ENCODE results near the gene CYP4F2.
"Not testable (repeated sequence)": the region's sequence is repeated elsewhere in the genome, so short reads cannot be mapped to it uniquely, and the experiment has no call there.

Gene CYP4F2

GRCh38 chr19:15859187-15859586 lies 38.7 kb downstream of the CYP4F2 start:
- Histone ChIP-seq H2AK5ac (ENCODE audit: low read depth, low read length) (no peak overlapping the region), H2BK15ac (ENCODE audit: low read length) (no peak overlapping the region), H3K18ac (ENCODE audit: low read length) (no peak overlapping the region), H3K4me1 (ENCODE audit: control insufficient read depth in 2 of 2, insufficient read depth in 1 of 2, low read depth in 1 of 2, low read length in 2 of 2) (no peaks in the 10 kb centered on the region), H3K9me3 (replicated peaks in 1 of 2; ENCODE audit: control insufficient read depth in 2 of 2, insufficient read depth in 1 of 2, low read depth in 1 of 2, low read length in 2 of 2) (peaks cover 0 to 16% of the 10 kb centered on the region in 2 donors), H3K4ac (ENCODE audit: low read length) (no peak overlapping the region), H3K23ac (ENCODE audit: low read depth, low read length, poor library complexity) (no peak overlapping the region), H3K14ac (ENCODE audit: low read length) (no peak overlapping the region), H3K27me3 (ENCODE audit: control insufficient read depth in 3 of 3, insufficient read depth in 3 of 3, low read depth in 1 of 3, low read length in 3 of 3) (peaks cover 0 to 3% (median 0%) of the 10 kb centered on the region in 3 experiments), H3K9ac (ENCODE audit: low read depth, low read length, poor library complexity) (no peak overlapping the region), H3K4me2 (ENCODE audit: insufficient read depth, low read length, poor library complexity, severe bottlenecking) (no peak overlapping the region), H2BK5ac (ENCODE audit: low read length) (no peak overlapping the region), H3K79me1 (ENCODE audit: low read depth, low read length) (no peaks in the 10 kb centered on the region), H3K36me3 (replicated peaks in 1 of 2; ENCODE audit: control insufficient read depth in 2 of 2, insufficient read depth in 2 of 2, low read length in 2 of 2) (no peaks in the 10 kb centered on the region), H4K8ac (ENCODE audit: low read depth, low read length) (no peak overlapping the region), H3K4me3 (ENCODE audit: low read length in 2 of 2) (no peak overlapping the region), H2BK12ac (ENCODE audit: low read length) (no peak overlapping the region), H2BK120ac (ENCODE audit: low read depth, low read length) (no peak overlapping the region), H4K91ac (ENCODE audit: low read depth, low read length, poor library complexity) (no peak overlapping the region), H3K27ac (replicated peaks; ENCODE audit: low read length) (no peak overlapping the region), H2AFZ (ENCODE audit: low read length) (no peak overlapping the region)
- WGBS, 2 donors (ENCODE audit: extremely low coverage in 2 of 2, insufficient read length in 2 of 2, insufficient replicate concordance in 1 of 2), result no CpG with 5 or more reads among the region's 6 CpGs
- no peak for DNase-seq (ENCODE audit: low spot score)

GRCh38 chr19:15850385-15850784 lies 47.5 kb downstream of the CYP4F2 start:
- Histone ChIP-seq H3K4me3 (ENCODE audit: low read length in 2 of 2) (no peak overlapping the region), H3K4ac (ENCODE audit: low read length) (no peak overlapping the region), H3K4me2 (ENCODE audit: insufficient read depth, low read length, poor library complexity, severe bottlenecking) (no peak overlapping the region), H2AFZ (ENCODE audit: low read length) (no peak overlapping the region), H3K9ac (ENCODE audit: low read depth, low read length, poor library complexity) (no peak overlapping the region), H3K27ac (replicated peaks; ENCODE audit: low read length) (no peak overlapping the region), H3K36me3 (replicated peaks in 1 of 2; ENCODE audit: control insufficient read depth in 2 of 2, insufficient read depth in 2 of 2, low read length in 2 of 2) (no peaks in the 10 kb centered on the region), H3K27me3 (ENCODE audit: control insufficient read depth in 3 of 3, insufficient read depth in 3 of 3, low read depth in 1 of 3, low read length in 3 of 3) (peaks cover 0 to 2% (median 0%) of the 10 kb centered on the region in 3 experiments), H3K4me1 (ENCODE audit: control insufficient read depth in 2 of 2, insufficient read depth in 1 of 2, low read depth in 1 of 2, low read length in 2 of 2) (no peaks in the 10 kb centered on the region), H3K23ac (ENCODE audit: low read depth, low read length, poor library complexity) (no peak overlapping the region), H2BK5ac (ENCODE audit: low read length) (no peak overlapping the region), H3K79me1 (ENCODE audit: low read depth, low read length) (no peaks in the 10 kb centered on the region), H3K18ac (ENCODE audit: low read length) (no peak overlapping the region), H2BK15ac (ENCODE audit: low read length) (no peak overlapping the region), H3K14ac (ENCODE audit: low read length) (no peak overlapping the region), H4K8ac (ENCODE audit: low read depth, low read length) (no peak overlapping the region), H2AK5ac (ENCODE audit: low read depth, low read length) (no peak overlapping the region), H2BK12ac (ENCODE audit: low read length) (no peak overlapping the region), H4K91ac (ENCODE audit: low read depth, low read length, poor library complexity) (no peak overlapping the region), H2BK120ac (ENCODE audit: low read depth, low read length) (no peak overlapping the region), H3K9me3 (replicated peaks in 1 of 2; ENCODE audit: control insufficient read depth in 2 of 2, insufficient read depth in 1 of 2, low read depth in 1 of 2, low read length in 2 of 2) (peaks cover 0 to 13% of the 10 kb centered on the region in 2 donors)
- WGBS, 2 donors (ENCODE audit: extremely low coverage in 2 of 2, insufficient read length in 2 of 2, insufficient replicate concordance in 1 of 2), result no CpG with 5 or more reads among the region's 3 CpGs
- no peak for DNase-seq (ENCODE audit: low spot score)

GRCh38 chr19:15846923-15847322 lies 51.0 kb downstream of the CYP4F2 start:
- Histone ChIP-seq H3K9ac (ENCODE audit: low read depth, low read length, poor library complexity) (no peak overlapping the region), H3K4me3 (ENCODE audit: low read length in 2 of 2) (no peak overlapping the region), H3K36me3 (replicated peaks in 1 of 2; ENCODE audit: control insufficient read depth in 2 of 2, insufficient read depth in 2 of 2, low read length in 2 of 2) (no peaks in the 10 kb centered on the region), H3K4ac (ENCODE audit: low read length) (no peak overlapping the region), H2AFZ (ENCODE audit: low read length) (no peak overlapping the region), H2AK5ac (ENCODE audit: low read depth, low read length) (no peak overlapping the region), H3K79me1 (ENCODE audit: low read depth, low read length) (no peaks in the 10 kb centered on the region), H3K9me3 (replicated peaks in 1 of 2; ENCODE audit: control insufficient read depth in 2 of 2, insufficient read depth in 1 of 2, low read depth in 1 of 2, low read length in 2 of 2) (peaks cover 0 to 5% of the 10 kb centered on the region in 2 donors), H3K23ac (ENCODE audit: low read depth, low read length, poor library complexity) (no peak overlapping the region), H3K4me1 (ENCODE audit: control insufficient read depth in 2 of 2, insufficient read depth in 1 of 2, low read depth in 1 of 2, low read length in 2 of 2) (no peaks in the 10 kb centered on the region), H2BK12ac (ENCODE audit: low read length) (no peak overlapping the region), H2BK120ac (ENCODE audit: low read depth, low read length) (no peak overlapping the region), H3K27ac (replicated peaks; ENCODE audit: low read length) (no peak overlapping the region), H3K4me2 (ENCODE audit: insufficient read depth, low read length, poor library complexity, severe bottlenecking) (no peak overlapping the region), H4K8ac (ENCODE audit: low read depth, low read length) (no peak overlapping the region), H3K14ac (ENCODE audit: low read length) (no peak overlapping the region), H4K91ac (ENCODE audit: low read depth, low read length, poor library complexity) (no peak overlapping the region), H3K27me3 (ENCODE audit: control insufficient read depth in 3 of 3, insufficient read depth in 3 of 3, low read depth in 1 of 3, low read length in 3 of 3) (peaks cover 0 to 2% (median 0%) of the 10 kb centered on the region in 3 experiments), H2BK15ac (ENCODE audit: low read length) (no peak overlapping the region), H3K18ac (ENCODE audit: low read length) (no peak overlapping the region), H2BK5ac (ENCODE audit: low read length) (no peak overlapping the region)
- no peak for DNase-seq (ENCODE audit: low spot score)
- WGBS, 2 donors (ENCODE audit: extremely low coverage in 2 of 2, insufficient read length in 2 of 2, insufficient replicate concordance in 1 of 2), result no CpG with 5 or more reads among the region's 6 CpGs

GRCh38 chr19:15843894-15844222 lies 54.0 kb downstream of the CYP4F2 start:
- H3K9ac ChIP-seq (ENCODE audit: low read depth, low read length, poor library complexity); H3K4me1 ChIP-seq (ENCODE audit: control insufficient read depth in 2 of 2, insufficient read depth in 1 of 2, low read depth in 1 of 2, low read length in 2 of 2); H2BK12ac ChIP-seq (ENCODE audit: low read length); H2BK15ac ChIP-seq (ENCODE audit: low read length); H2BK120ac ChIP-seq (ENCODE audit: low read depth, low read length); H3K14ac ChIP-seq (ENCODE audit: low read length); H3K9me3 ChIP-seq (replicated peaks in 1 of 2; ENCODE audit: control insufficient read depth in 2 of 2, insufficient read depth in 1 of 2, low read depth in 1 of 2, low read length in 2 of 2); H3K18ac ChIP-seq (ENCODE audit: low read length); H3K4me3 ChIP-seq (ENCODE audit: low read length in 2 of 2); H2AFZ ChIP-seq (ENCODE audit: low read length); DNase-seq (ENCODE audit: low spot score); H3K79me1 ChIP-seq (ENCODE audit: low read depth, low read length); H3K4ac ChIP-seq (ENCODE audit: low read length); H3K36me3 ChIP-seq (replicated peaks in 1 of 2; ENCODE audit: control insufficient read depth in 2 of 2, insufficient read depth in 2 of 2, low read length in 2 of 2); H2AK5ac ChIP-seq (ENCODE audit: low read depth, low read length); H3K27ac ChIP-seq (replicated peaks; ENCODE audit: low read length); H3K27me3 ChIP-seq (ENCODE audit: control insufficient read depth in 3 of 3, insufficient read depth in 3 of 3, low read depth in 1 of 3, low read length in 3 of 3); H4K91ac ChIP-seq (ENCODE audit: low read depth, low read length, poor library complexity); H4K8ac ChIP-seq (ENCODE audit: low read depth, low read length); H3K23ac ChIP-seq (ENCODE audit: low read depth, low read length, poor library complexity); H2BK5ac ChIP-seq (ENCODE audit: low read length); H3K4me2 ChIP-seq (ENCODE audit: insufficient read depth, low read length, poor library complexity, severe bottlenecking): not testable (repeated sequence)
- no CpG with 5 or more reads among the region's 8 CpGs for WGBS, 2 donors (ENCODE audit: extremely low coverage in 2 of 2, insufficient read length in 2 of 2, insufficient replicate concordance in 1 of 2)

Measured in neuronal stem cell (in vitro differentiated cells).